GM10266 (cell line): Measurements from ENCODE around the gene LSS.

Experiments
- DNase-seq: peaks from one replicate; pipeline ENCODE4 v3.0.0; 2012; ENCODE audit errors: extremely low spot score
- CTCF ChIP-seq: IDR thresholded peaks from 2 replicates; pipeline ENCODE4 v1.5.1; 2012; ENCODE audit warnings: mild to moderate bottlenecking, low read depth; ENCODE audit not compliant: control insufficient read depth, insufficient read depth; ENCODE audit errors: missing control alignments

Gene LSS

GRCh38 chr21:46159841-46160656 lies 68.5 kb downstream of the LSS start:
- DNase-seq, result no peak
- no peak for TF ChIP-seq CTCF

GRCh38 chr21:46159390-46159789 lies 69.2 kb downstream of the LSS start:
- no peak for DNase-seq
- no peak for TF ChIP-seq CTCF

- no peak for DNase-seq
- no peak for TF ChIP-seq CTCF
Observed at GRCh38 chr21:46158666-46159300, 69.8 kb downstream of the LSS start.

- no peak for DNase-seq
- TF ChIP-seq CTCF, result no peak
Observed at GRCh38 chr21:46157987-46158451, 70.6 kb downstream of the LSS start.

- no peak for TF ChIP-seq CTCF
- DNase-seq, result no peak
Observed at GRCh38 chr21:46157396-46157986, 71.1 kb downstream of the LSS start.

GRCh38 chr21:46156678-46157077 lies 71.9 kb downstream of the LSS start:
- no peak for TF ChIP-seq CTCF
- no peak for DNase-seq

- DNase-seq, result no peak
- no peak for TF ChIP-seq CTCF
Observed at GRCh38 chr21:46156378-46156645, 72.3 kb downstream of the LSS start.
